ENCODE data around the gene GRIFIN.

Gene GRIFIN

GRCh38 chr7:2476298-2476697 is at the start of gene GRIFIN:
Gene GRIFIN, minus strand, starts transcription at chr7:2476398. Its CDS starts 15 bp downstream, at chr7:2476383.
- no peak for DNase-seq (ENCODE audit: low spot score)

GRCh38 chr7:2524808-2525657 is 48.8 kb upstream of the GRIFIN start:
- no peak for DNase-seq (ENCODE audit: low spot score)

GRCh38 chr7:2523941-2524807 is 48.0 kb upstream of the GRIFIN start:
- DNase-seq (ENCODE audit: low spot score), result peak; percentile 96

GRCh38 chr7:2523461-2523936 is 47.3 kb upstream of the GRIFIN start:
- DNase-seq (ENCODE audit: low spot score), result no peak

- DNase-seq (ENCODE audit: low spot score), result no peak
These were observed 46.7 kb upstream of the GRIFIN start for GRCh38 chr7:2522780-2523433.

- no peak for DNase-seq (ENCODE audit: low spot score)
These were observed 45.9 kb upstream of the GRIFIN start for GRCh38 chr7:2521952-2522591.

- DNase-seq (ENCODE audit: low spot score), result no peak
These were observed 45.1 kb upstream of the GRIFIN start for GRCh38 chr7:2521341-2521745.

- no peak for DNase-seq (ENCODE audit: low spot score)
These were observed 44.6 kb upstream of the GRIFIN start for GRCh38 chr7:2520761-2521290.

- DNase-seq (ENCODE audit: low spot score), result no peak
These were observed 44.0 kb upstream of the GRIFIN start for GRCh38 chr7:2520131-2520760.

GRCh38 chr7:2519119-2519930 is 43.1 kb upstream of the GRIFIN start, which contains the start of gene LFNG:
Gene LFNG, plus strand, starts transcription at chr7:2519774. Its CDS starts 88 bp downstream, at chr7:2519862.
- DNase-seq (ENCODE audit: low spot score), result peak; percentile 92

- DNase-seq (ENCODE audit: low spot score), result no peak
These were observed 42.5 kb upstream of the GRIFIN start for GRCh38 chr7:2518737-2519118.

GRCh38 chr7:2517678-2518507 is 41.7 kb upstream of the GRIFIN start:
- no peak for DNase-seq (ENCODE audit: low spot score)

- no peak for DNase-seq (ENCODE audit: low spot score)
These were observed 40.8 kb upstream of the GRIFIN start for GRCh38 chr7:2517026-2517425.

GRCh38 chr7:2516194-2516555 is 40.0 kb upstream of the GRIFIN start:
- DNase-seq (ENCODE audit: low spot score), result no peak

- DNase-seq (ENCODE audit: low spot score), result no peak
These were observed 39.4 kb upstream of the GRIFIN start for GRCh38 chr7:2515424-2516193.

GRCh38 chr7:2514473-2515423 is 38.5 kb upstream of the GRIFIN start:
- DNase-seq (ENCODE audit: low spot score), result no peak

GRCh38 chr7:2513702-2514101 is 37.5 kb upstream of the GRIFIN start:
- no peak for DNase-seq (ENCODE audit: low spot score)

All from globus pallidus (tissue), 1 donor.